ENCODE results near the gene OR2T1. TPM values are rescaled to one million over a fixed set of nuclear protein-coding genes. Genes with fewer than 3 reads are reported as not detected.
"Not testable (repeated sequence)": the region's sequence is repeated elsewhere in the genome, so short reads cannot be mapped to it uniquely, and the experiment has no call there.

Gene OR2T1
- total RNA-seq, 1 donor from 2014 or later = not detected

- H3K27ac Mint-ChIP-seq (ENCODE audit: unreplicated experiment); DNase-seq (ENCODE audit: extremely low spot score, unreplicated experiment); H3K36me3 Mint-ChIP-seq (ENCODE audit: unreplicated experiment); H3K27me3 Mint-ChIP-seq (ENCODE audit: unreplicated experiment); H3K4me3 Mint-ChIP-seq (ENCODE audit: unreplicated experiment); H3K4me1 Mint-ChIP-seq (ENCODE audit: unreplicated experiment): not testable (repeated sequence)
- peaks cover 32% of the 10 kb centered on the region for H3K9me3 Mint-ChIP-seq (ENCODE audit: unreplicated experiment)
Observed at GRCh38 chr1:248444603-248445002, 41.8 kb downstream of the OR2T1 start.

GRCh38 chr1:248445399-248445798, 42.6 kb downstream of the OR2T1 start, which contains the start of gene OR2T2:
OR2T2 (plus strand) TSS chr1:248445637; CDS start chr1:248452798, 7,161 bp downstream.
- not testable (repeated sequence) for H3K4me1 Mint-ChIP-seq (ENCODE audit: unreplicated experiment); H3K27me3 Mint-ChIP-seq (ENCODE audit: unreplicated experiment); H3K4me3 Mint-ChIP-seq (ENCODE audit: unreplicated experiment); H3K36me3 Mint-ChIP-seq (ENCODE audit: unreplicated experiment); DNase-seq (ENCODE audit: extremely low spot score, unreplicated experiment); H3K27ac Mint-ChIP-seq (ENCODE audit: unreplicated experiment)
- peaks cover 30% of the 10 kb centered on the region for H3K9me3 Mint-ChIP-seq (ENCODE audit: unreplicated experiment)

- H3K27me3 Mint-ChIP-seq (ENCODE audit: unreplicated experiment); H3K4me1 Mint-ChIP-seq (ENCODE audit: unreplicated experiment); H3K27ac Mint-ChIP-seq (ENCODE audit: unreplicated experiment); H3K4me3 Mint-ChIP-seq (ENCODE audit: unreplicated experiment); DNase-seq (ENCODE audit: extremely low spot score, unreplicated experiment); H3K36me3 Mint-ChIP-seq (ENCODE audit: unreplicated experiment): not testable (repeated sequence)
- peaks cover 17% of the 10 kb centered on the region for H3K9me3 Mint-ChIP-seq (ENCODE audit: unreplicated experiment)
Observed at GRCh38 chr1:248448409-248449074, 45.7 kb downstream of the OR2T1 start.

GRCh38 chr1:248449821-248450465, 47.1 kb downstream of the OR2T1 start:
- H3K4me3 Mint-ChIP-seq (ENCODE audit: unreplicated experiment); H3K27me3 Mint-ChIP-seq (ENCODE audit: unreplicated experiment); H3K36me3 Mint-ChIP-seq (ENCODE audit: unreplicated experiment); H3K9me3 Mint-ChIP-seq (ENCODE audit: unreplicated experiment); H3K27ac Mint-ChIP-seq (ENCODE audit: unreplicated experiment); H3K4me1 Mint-ChIP-seq (ENCODE audit: unreplicated experiment); DNase-seq (ENCODE audit: extremely low spot score, unreplicated experiment): not testable (repeated sequence)

GRCh38 chr1:248450466-248451145, 47.8 kb downstream of the OR2T1 start:
- not testable (repeated sequence) for H3K4me1 Mint-ChIP-seq (ENCODE audit: unreplicated experiment); H3K27ac Mint-ChIP-seq (ENCODE audit: unreplicated experiment)

GRCh38 chr1:248453619-248454018, 50.8 kb downstream of the OR2T1 start:
- H3K27ac Mint-ChIP-seq (ENCODE audit: unreplicated experiment); H3K9me3 Mint-ChIP-seq (ENCODE audit: unreplicated experiment); H3K27me3 Mint-ChIP-seq (ENCODE audit: unreplicated experiment); H3K4me3 Mint-ChIP-seq (ENCODE audit: unreplicated experiment); H3K36me3 Mint-ChIP-seq (ENCODE audit: unreplicated experiment); DNase-seq (ENCODE audit: extremely low spot score, unreplicated experiment); H3K4me1 Mint-ChIP-seq (ENCODE audit: unreplicated experiment): not testable (repeated sequence)

More at GRCh38 chr1:248450466-248451145, 47.8 kb downstream of the OR2T1 start:
- not testable (repeated sequence) for H3K9me3 Mint-ChIP-seq (ENCODE audit: unreplicated experiment); H3K27me3 Mint-ChIP-seq (ENCODE audit: unreplicated experiment); DNase-seq (ENCODE audit: extremely low spot score, unreplicated experiment); H3K36me3 Mint-ChIP-seq (ENCODE audit: unreplicated experiment); H3K4me3 Mint-ChIP-seq (ENCODE audit: unreplicated experiment)

- not testable (repeated sequence) for DNase-seq (ENCODE audit: extremely low spot score, unreplicated experiment); H3K4me3 Mint-ChIP-seq (ENCODE audit: unreplicated experiment); H3K27ac Mint-ChIP-seq (ENCODE audit: unreplicated experiment); H3K27me3 Mint-ChIP-seq (ENCODE audit: unreplicated experiment); H3K4me1 Mint-ChIP-seq (ENCODE audit: unreplicated experiment); H3K36me3 Mint-ChIP-seq (ENCODE audit: unreplicated experiment)
- peaks cover 19% of the 10 kb centered on the region for H3K9me3 Mint-ChIP-seq (ENCODE audit: unreplicated experiment)
Observed at GRCh38 chr1:248455045-248455444, 52.2 kb downstream of the OR2T1 start.

GRCh38 chr1:248456635-248457034, 53.8 kb downstream of the OR2T1 start:
- not testable (repeated sequence) for DNase-seq (ENCODE audit: extremely low spot score, unreplicated experiment); H3K27me3 Mint-ChIP-seq (ENCODE audit: unreplicated experiment); H3K36me3 Mint-ChIP-seq (ENCODE audit: unreplicated experiment); H3K4me3 Mint-ChIP-seq (ENCODE audit: unreplicated experiment); H3K4me1 Mint-ChIP-seq (ENCODE audit: unreplicated experiment); H3K27ac Mint-ChIP-seq (ENCODE audit: unreplicated experiment)
- H3K9me3 Mint-ChIP-seq (ENCODE audit: unreplicated experiment) = peaks cover 30% of the 10 kb centered on the region

Other genes with a start within 250 kb of the OR2T1 start
- gene OR2M2, start 228.2 kb upstream of the OR2T1 start, total RNA-seq = not detected in 2 replicates
- not detected in 2 replicates for gene OR2M3, start 205.8 kb upstream of the OR2T1 start, total RNA-seq
- not detected in 2 replicates for gene OR2M4, start 171.6 kb upstream of the OR2T1 start, total RNA-seq
- gene OR2T33, start 125.1 kb upstream of the OR2T1 start, total RNA-seq = not detected in 2 replicates
- gene OR2T12, start 99.6 kb upstream of the OR2T1 start, total RNA-seq = not detected in 2 replicates
- not detected in 2 replicates for gene OR2M7, start 78.5 kb upstream of the OR2T1 start, total RNA-seq
- gene OR14C36, start 54.3 kb upstream of the OR2T1 start, total RNA-seq = not detected in 2 replicates
- gene OR2T4, start 41.4 kb upstream of the OR2T1 start, total RNA-seq = not detected in 2 replicates
- not detected in 2 replicates for gene OR2T6, start 27.3 kb upstream of the OR2T1 start, total RNA-seq
- gene OR2T2, start 42.6 kb downstream of the OR2T1 start, total RNA-seq = not detected in 2 replicates
- not detected in 2 replicates for gene OR2T3, start 70.3 kb downstream of the OR2T1 start, total RNA-seq
- not detected in 2 replicates for gene OR2T5, start 85.5 kb downstream of the OR2T1 start, total RNA-seq
- not detected in 2 replicates for gene OR2G6, start 105.0 kb downstream of the OR2T1 start, total RNA-seq
- not detected in 2 replicates for gene OR2T29, start 159.7 kb downstream of the OR2T1 start, total RNA-seq
- not detected in 2 replicates for gene OR2T34, start 171.7 kb downstream of the OR2T1 start, total RNA-seq
- gene OR2T10, start 194.7 kb downstream of the OR2T1 start, total RNA-seq = not detected in 2 replicates
- gene OR2T11, start 232.0 kb downstream of the OR2T1 start, total RNA-seq = not detected in 2 replicates
- not detected in 2 replicates for gene OR2T35, start 242.2 kb downstream of the OR2T1 start, total RNA-seq